Subcutaneous adipose tissue (tissue), 4 donors: Measurements from ENCODE around the gene REPS1. TPM values are rescaled to one million over a fixed set of nuclear protein-coding genes. Genes with fewer than 3 reads are reported as not detected.

Experiments used
- total RNA-seq, 4 donors: library from RNA; depleted of rRNA; stranded (reverse); fragments of >200 nt; gene quantifications; one replicate each; pipeline ENCODE4 v1.1.0, GENCODE V29; 2016
- TF ChIP-seq, protein P1 (sequence below): fragments of 450-650 bp; IDR thresholded peaks from one replicate; pipeline ENCODE4 v1.5.1; 2016; ENCODE audit warnings: low read depth, mild to moderate bottlenecking, control low read depth, antibody characterized with exemption, moderate library complexity

The REPS1 gene
- total RNA-seq, 4 donors from 2014 or later = 27.1 to 47.3 (median 33.1) TPM

DNA sequence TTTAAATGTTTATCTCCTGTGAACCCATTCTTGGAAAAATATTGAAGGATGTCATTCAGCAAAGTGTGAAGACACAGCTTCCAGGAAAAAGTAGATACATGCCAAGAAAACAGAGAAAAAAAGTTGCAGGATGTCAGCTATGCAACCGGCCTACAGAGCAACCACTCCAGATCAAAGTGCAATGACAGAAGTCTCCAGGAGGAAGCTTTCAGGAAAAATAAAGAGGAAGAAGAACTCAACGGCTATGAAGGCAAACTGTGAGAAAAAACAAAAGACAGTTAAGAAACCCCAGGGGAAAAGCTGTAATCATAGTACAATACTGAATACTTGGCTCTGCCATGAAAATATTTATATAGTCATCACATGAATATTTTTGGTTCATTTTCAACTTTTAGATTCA lies 30.6 kb downstream of the REPS1 start:
- TF ChIP-seq, protein P1, sequence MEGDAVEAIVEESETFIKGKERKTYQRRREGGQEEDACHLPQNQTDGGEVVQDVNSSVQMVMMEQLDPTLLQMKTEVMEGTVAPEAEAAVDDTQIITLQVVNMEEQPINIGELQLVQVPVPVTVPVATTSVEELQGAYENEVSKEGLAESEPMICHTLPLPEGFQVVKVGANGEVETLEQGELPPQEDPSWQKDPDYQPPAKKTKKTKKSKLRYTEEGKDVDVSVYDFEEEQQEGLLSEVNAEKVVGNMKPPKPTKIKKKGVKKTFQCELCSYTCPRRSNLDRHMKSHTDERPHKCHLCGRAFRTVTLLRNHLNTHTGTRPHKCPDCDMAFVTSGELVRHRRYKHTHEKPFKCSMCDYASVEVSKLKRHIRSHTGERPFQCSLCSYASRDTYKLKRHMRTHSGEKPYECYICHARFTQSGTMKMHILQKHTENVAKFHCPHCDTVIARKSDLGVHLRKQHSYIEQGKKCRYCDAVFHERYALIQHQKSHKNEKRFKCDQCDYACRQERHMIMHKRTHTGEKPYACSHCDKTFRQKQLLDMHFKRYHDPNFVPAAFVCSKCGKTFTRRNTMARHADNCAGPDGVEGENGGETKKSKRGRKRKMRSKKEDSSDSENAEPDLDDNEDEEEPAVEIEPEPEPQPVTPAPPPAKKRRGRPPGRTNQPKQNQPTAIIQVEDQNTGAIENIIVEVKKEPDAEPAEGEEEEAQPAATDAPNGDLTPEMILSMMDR = no peak

DNA sequence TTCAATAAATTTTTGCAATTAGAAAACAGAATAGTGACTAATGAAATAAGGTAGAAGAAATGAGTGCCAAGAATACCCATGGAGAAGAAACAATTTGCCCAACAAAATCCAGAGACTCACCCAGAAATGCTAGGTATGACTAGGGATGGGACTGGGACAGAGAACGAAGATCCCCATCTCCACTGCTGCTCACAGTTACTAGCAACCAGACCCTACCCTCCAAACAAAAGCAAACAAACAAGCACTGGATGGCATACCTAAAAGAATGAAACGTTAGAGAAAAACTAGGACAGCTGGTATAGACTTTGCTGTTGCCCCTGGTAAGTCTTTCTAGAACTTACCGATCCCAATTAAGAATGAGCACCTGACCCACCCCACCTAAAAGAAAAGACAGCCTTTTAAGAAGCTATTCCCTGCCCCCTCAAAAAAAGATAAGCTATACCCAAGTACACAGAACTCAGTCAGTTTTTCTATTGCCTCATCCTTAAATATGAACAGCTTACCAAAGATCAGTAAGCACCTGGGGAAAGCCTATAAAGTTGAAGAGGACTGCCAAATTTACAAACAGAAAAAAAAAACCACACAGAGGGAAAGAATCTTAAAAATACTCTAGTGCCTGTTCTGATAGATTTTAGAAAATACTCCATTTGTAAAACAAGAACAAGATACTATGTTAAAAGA lies 31.7 kb downstream of the REPS1 start:
- TF ChIP-seq, protein P1 = no peak

DNA sequence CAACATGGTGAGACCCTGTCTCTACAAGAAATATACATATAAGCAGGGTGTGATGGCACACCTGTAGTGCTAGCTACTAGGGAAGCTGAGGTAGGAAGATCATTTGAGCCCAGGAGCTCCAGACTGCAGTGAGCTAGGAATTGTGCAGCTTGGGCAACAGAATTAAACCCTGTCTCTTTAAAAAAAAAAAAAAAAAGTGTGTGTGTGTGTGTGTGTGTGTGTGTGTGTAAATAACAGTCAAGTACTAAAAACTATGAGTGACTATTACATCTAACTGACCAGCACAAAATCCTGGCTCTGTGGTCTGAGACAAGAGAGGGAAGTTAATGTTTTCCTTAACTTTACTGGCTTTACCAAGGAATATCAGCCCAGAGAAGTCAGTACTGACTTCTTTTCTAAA lies 32.8 kb downstream of the REPS1 start:
- TF ChIP-seq, protein P1 = no peak

DNA sequence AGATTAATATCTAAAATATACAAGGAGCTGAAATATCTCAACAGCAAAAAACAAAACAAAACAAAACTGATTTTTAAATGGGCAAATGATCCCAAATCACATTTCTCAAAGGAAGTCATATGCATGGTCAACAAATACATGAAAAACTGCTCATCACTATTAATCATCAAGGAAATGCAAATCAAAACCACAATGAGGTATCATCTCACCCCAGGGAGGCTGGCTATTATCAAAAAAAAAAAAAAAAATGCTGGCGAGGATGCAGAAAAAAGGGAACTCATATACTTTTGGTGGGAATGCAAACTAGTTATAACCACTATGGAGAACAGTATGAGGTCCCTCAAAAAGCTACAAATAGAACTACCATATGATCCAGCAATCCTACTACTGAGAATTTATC lies 34.6 kb downstream of the REPS1 start:
- TF ChIP-seq, protein P1 = no peak

DNA sequence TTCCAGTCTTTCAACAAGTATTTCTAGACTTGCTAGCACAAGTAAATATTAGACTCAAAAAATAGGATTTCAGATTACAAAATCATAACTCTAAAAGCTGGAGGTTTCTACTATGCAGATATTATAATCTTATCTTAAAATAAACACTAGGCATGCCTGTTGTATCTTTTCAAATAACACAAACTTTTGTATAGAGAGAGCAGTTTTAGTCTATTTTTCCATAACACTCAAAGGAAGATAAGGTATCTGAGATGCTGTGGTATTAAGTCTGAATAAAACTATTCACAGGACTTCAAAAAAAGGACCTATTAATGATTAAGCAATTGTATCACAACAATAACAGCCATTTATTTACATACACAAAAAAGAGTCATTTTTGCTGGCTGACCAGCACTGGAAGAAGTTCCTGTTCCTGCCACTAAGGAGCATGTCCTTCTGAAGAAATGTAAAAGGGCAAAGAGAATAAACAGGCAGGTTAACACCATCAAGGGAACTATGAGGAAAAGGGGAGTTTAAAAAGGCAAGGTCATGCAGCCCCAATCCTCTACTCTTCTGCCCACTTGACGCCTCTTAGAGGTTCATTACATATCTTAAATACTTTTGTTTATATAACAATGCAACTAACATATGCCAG lies 39.4 kb downstream of the REPS1 start:
- TF ChIP-seq, protein P1 = no peak

DNA sequence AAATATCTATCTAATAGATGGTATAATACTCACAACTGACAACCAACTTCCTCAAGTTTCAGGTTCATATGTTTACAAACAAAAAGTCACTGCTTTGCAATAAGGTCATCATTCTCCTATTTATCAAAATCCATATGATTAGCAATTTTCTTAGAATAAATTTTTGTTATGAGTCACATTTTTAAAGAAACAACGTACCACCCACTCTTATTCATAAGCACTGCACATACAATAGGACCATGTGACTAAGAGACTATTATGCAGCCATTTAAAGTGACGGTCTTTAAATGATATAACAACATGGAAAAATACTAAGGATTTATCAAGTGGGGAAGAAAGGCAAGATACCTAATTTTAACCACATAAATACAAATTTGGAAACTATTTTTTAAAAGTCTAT lies 40.0 kb downstream of the REPS1 start:
- TF ChIP-seq, protein P1 = no peak

DNA sequence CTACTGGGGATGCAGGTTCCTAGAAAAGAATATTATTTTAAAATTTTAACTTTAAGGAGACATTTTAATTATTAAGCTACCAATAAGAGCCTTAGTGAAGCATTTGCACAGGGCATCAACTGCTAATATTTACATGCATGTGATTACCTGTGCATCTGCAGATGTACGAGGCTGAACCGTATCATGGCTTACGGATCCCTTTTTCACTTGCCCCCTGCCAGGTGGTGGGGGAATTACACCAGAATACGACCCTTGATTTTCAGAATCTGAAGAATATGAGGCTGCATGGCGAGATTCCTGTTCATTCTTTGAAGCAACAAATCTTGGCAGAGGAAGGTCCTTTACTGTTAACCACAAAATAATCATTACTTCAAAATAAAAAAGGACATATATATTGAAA lies 42.7 kb downstream of the REPS1 start:
- TF ChIP-seq, protein P1 = no peak
